ENCODE data around the gene EGFL7. TPM values are rescaled to one million over a fixed set of nuclear protein-coding genes. Genes with fewer than 3 reads are reported as not detected.

The EGFL7 gene
- total and polyA plus RNA-seq, 2 of the 8 experiments (the other 6 are each of a cell fraction or from before 2014, with no cell fraction given), result 37.8 to 53.4 TPM

DNA sequence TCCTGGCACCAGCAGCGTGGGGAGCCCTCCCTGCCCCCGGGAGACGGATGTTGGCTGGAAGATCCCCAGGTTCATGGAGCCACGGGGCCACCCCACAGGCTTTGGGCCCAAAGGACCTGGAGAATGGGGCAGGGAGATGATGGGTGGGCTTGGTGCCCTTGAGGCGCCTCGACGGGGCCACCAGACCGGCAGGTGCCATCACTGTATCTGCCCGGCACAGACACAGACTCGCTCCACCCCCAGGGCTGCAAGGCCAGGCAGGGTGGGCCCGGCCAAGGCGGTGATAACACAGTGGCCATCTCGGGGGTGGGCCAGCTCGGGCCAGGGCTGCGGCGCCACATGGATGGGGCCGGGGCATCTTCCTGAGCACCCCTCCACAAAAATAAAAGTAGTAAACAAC is 35.0 kb upstream of the EGFL7 start (continued):
- TF ChIP-seq CREB1 (IDR thresholded peaks at IDR 0.05) (no peak), TEAD4 (IDR thresholded peaks at IDR 0.05; ENCODE audit: low read depth, low read length) (no peak), POLR2AphosphoS5 (IDR thresholded peaks at IDR 0.05; ENCODE audit: low read depth, low read length) (no peak), NRF1 (IDR thresholded peaks at IDR 0.05; ENCODE audit: low read depth, low read length) (no peak)
